ENCODE data around the gene POFUT1.

GRCh38 chr20:32181606-32182005, 26.1 kb upstream of the POFUT1 start:
- TF ChIP-seq POLR2A (IDR thresholded peaks at IDR 0.05; ENCODE audit: control extremely low read depth in 1 of 2, low read depth in 2 of 2, low read length in 2 of 2), result no peak
- TF ChIP-seq CTCF (IDR thresholded peaks at IDR 0.05; ENCODE audit: control extremely low read depth in 1 of 3, insufficient read depth in 1 of 3, low read depth in 1 of 3, low read length in 3 of 3), result no peak
- TF ChIP-seq, protein P1, sequence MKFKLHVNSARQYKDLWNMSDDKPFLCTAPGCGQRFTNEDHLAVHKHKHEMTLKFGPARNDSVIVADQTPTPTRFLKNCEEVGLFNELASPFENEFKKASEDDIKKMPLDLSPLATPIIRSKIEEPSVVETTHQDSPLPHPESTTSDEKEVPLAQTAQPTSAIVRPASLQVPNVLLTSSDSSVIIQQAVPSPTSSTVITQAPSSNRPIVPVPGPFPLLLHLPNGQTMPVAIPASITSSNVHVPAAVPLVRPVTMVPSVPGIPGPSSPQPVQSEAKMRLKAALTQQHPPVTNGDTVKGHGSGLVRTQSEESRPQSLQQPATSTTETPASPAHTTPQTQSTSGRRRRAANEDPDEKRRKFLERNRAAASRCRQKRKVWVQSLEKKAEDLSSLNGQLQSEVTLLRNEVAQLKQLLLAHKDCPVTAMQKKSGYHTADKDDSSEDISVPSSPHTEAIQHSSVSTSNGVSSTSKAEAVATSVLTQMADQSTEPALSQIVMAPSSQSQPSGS (IDR thresholded peaks at IDR 0.05; ENCODE audit: low read length), result no peak
- TF ChIP-seq CEBPB (IDR thresholded peaks at IDR 0.05; ENCODE audit: low read depth, low read length), result no peak
- no peak for TF ChIP-seq YY1 (IDR thresholded peaks at IDR 0.05; ENCODE audit: low read depth, low read length)
- no peak for TF ChIP-seq EP300 (IDR thresholded peaks at IDR 0.05; ENCODE audit: borderline replicate concordance in 1 of 2, low read depth in 2 of 2, low read length in 2 of 2)
- no peak for TF ChIP-seq SP4 (IDR thresholded peaks at IDR 0.05; ENCODE audit: low read length)
- no peak for TF ChIP-seq TAF1 (IDR thresholded peaks at IDR 0.05; ENCODE audit: low read depth, low read length)
- no peak for TF ChIP-seq POLR2AphosphoS5 (IDR thresholded peaks at IDR 0.05; ENCODE audit: low read depth, low read length)
- TF ChIP-seq ZNF274 (IDR thresholded peaks at IDR 0.05; ENCODE audit: borderline replicate concordance, extremely low read depth, low read length), result no peak
- TF ChIP-seq EGR1 (IDR thresholded peaks at IDR 0.05; ENCODE audit: borderline replicate concordance, low read depth, low read length), result no peak
- no peak for TF ChIP-seq JUN (IDR thresholded peaks at IDR 0.05; ENCODE audit: low read depth, low read length)
